GM21619 (cell line): ENCODE measurements around the gene ZNF484.
"Not testable (repeated sequence)": the region's sequence is repeated elsewhere in the genome, so short reads cannot be mapped to it uniquely, and the experiment has no call there.

ENCODE experiments used
- ATAC-seq: cut with Tn5 transposase; IDR thresholded peaks from one replicate; pipeline ENCODE4 v1.9.1; 2021; ENCODE audit not compliant: unreplicated experiment

The ZNF484 gene

GRCh38 chr9:92877531-92878430 lies at the start of gene ZNF484:
TSS of gene ZNF484 (minus strand) at chr9:92878038. CDS start at chr9:92875029, 3,009 bp downstream.
- peak; percentile 98 for ATAC-seq

DNA sequence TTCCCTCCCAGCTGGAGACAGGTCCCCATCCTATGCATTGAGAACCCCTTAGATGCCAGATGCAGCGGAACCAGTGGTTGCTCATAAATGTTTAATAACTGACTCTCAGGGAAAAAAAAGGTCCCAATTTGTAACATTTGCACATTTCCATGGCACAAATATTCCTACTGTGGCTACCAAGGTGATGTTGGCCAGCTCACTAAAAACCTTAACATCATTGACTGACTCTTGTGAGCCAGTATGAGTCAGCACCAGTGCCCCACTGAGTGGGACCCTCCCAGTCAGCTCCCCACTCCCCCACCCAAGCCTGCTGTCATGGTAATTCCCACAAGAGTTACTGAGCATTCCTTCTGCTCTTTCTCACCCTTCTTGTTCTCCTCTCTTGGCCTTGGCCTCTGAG lies 42.6 kb upstream of the ZNF484 start:
- ATAC-seq, result no peak

DNA sequence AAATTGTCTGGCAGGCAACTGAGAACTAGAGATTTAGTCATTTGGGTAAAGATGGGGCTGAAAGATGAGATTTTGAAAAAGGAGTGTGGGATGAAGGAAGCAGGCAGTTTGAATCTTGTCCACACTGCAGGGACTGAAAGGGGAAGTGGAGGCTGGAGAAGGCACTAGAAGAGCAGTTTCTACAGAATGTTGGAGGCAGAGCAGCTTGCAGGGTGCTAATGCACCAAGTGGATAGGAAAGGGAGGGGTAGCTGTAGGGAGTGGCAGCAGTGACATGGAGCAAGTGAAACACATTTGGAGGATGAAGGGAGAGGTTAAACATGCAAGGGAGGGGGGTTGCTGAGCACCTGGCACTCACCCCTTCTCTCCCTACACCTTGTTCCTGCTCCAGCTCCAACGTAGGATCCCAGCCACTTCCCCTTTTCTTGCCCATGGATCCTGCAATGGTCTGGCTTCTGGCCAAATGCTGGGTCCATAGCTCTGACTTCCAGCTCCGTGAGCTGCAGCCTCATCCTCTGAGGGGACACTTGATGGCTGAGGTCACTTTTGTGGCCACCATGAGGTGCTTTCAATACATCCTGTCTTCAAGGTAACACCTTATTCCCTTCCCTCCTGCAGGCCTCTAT lies 39.5 kb upstream of the ZNF484 start:
- no peak for ATAC-seq

DNA sequence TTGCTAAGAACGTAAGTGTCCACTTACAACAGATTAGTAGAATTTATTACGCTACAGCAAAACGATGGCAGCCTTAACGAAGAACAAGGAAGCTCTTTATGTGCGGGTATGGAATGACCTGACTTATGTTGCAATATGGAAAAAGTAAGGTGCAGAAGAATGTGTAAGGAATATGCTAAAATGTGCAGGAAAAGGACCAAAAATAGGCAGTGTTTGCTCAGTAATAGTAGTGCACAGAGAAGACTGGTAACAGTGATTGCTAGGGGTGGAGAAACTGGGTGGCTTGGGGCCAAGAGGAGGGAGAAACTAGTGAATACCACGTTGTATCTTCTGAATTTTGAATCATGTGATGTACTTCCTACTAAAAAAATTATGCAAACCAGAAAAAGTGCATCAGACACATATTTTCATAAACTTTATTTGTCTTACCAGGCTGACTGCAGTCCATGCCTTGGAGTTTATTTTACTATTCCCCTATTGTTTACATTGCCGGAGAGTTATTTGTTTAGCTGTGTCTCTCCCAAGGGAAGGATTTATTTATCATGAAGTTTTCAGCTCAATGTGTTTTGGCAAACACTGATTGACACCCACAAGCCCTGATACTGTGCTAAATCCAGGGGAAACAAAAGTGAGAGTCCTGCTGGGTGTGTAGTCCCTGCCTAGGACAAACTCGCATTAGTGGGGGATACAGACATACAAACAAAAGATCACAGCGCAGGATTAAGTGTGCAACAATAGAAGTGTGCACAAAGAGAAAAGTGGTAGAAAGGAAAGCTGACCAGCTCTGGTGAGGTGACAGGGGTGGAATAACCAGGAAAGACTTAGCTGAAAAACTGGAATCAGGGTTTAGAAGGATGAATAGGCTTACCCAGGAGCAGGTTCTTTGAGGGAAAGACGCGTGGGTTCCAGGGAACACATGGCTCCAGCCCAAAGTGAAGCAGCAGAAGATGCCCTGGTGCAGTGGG lies 34.0 kb upstream of the ZNF484 start:
- ATAC-seq, result no peak

GRCh38 chr9:92905137-92905536 lies 27.3 kb upstream of the ZNF484 start:
- ATAC-seq, result not testable (repeated sequence)

DNA sequence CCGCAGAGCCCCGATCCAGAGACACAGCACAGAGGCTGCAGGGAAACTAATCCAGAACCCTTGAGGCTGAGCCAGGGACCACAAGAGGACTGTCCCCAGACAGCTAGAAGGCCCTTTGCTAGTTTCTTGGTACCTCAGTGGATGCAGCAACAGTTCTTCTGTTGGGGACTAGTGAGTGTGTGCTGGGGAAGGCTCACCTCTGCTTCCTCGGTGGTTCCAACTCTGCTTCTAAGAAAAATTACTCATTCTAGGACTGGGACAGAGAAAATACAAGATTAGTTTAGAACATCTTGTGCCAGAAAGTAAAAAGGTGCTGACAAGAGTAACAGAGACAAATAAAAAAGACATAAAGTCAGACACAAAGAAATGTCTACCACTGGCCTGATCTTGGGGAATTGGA lies 19.5 kb upstream of the ZNF484 start:
- no peak for ATAC-seq

DNA sequence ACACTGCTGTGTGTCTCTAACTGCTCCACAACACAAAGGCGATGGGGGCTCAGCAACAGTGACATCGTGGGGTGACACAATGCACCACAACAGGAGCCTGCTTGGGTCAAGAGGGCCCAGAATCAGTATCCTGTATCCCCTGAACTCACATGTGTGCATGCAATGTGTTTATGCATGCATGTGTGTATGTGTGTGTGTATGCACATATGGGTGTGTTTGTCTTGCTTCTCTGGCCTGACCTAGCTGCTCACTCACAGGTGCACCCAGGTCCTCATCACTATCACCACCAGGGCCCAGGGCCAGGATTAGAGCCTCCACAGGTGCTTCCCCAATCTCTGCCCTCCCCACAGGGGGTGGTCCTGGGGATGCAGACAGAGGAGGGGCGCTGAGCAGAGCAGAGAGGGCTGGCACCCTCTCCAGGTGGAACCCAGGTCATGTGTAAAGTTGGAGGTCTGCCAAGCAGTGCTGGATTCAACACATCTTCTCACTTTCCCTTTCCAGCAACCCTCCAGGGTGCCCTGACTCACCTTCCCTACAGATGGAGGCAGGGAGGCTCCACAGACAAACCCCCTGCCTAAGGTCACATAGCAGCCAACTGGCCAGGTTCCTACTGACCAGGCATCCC lies 18.1 kb upstream of the ZNF484 start:
- no peak for ATAC-seq

DNA sequence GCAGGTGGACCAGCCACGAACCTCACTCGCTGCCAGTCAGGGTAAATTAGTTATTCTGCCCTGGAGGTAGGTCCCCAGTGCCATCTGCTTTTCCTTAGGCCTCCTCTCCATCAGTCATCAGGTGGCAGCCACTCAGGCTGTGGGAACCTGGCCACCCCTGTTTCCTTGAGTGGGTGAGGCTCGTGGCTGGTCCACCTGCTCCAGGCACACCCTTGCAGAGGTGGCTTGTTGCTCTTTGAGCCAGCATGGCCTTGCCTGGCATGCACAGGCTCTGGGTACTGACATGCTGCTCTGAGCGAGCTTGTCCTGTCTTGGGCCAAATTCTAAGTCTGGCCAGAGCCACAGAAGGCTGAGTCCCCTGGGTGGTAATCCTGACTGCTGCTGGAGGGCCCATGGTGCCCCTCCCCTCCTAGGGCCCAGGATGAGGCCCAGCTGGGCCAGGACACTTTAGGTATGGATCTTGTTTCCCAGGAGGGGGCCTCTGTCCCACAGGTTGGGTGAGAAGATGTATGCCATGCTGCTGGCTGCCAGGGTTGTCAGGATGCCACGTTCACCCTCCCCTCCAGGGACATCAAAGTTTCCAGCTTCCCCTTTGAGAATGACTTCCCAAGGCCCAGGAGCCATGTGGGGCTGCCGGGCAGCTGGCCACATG lies 17.0 kb upstream of the ZNF484 start:
- no peak for ATAC-seq

DNA sequence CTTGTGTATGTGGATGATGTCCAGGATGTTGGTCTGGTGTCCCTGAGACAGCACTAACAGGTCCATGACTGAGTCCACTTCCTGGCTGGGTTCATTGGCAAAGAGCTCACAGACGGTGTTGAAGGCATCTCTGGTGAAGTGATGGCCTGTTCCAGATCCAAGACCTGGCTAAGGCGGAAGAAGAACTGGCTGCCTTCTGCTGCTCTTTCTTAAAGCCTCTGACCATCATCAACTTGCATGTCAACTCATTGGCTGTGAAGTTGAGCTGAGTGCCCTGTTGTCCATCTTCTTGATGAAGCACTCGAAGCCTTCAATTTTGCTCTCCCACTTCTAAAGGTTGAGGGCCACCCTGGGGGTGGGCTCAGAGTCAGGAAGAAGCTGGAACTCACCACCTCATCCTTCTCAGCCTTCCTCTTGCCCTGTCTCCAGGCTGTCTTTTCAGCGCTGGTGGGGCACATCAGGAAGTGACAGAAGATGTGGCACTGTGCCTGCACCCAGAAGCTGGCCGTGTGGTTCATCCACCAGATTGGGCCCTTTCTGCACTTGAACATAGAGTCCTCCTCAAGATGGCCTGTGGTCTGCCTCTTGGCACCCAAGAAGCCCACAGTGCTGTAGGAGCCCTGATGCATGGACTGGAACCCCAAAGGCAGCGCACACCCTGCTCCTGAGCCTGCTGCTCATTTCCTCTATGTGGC lies 16.2 kb upstream of the ZNF484 start:
- ATAC-seq, result not testable (repeated sequence)

DNA sequence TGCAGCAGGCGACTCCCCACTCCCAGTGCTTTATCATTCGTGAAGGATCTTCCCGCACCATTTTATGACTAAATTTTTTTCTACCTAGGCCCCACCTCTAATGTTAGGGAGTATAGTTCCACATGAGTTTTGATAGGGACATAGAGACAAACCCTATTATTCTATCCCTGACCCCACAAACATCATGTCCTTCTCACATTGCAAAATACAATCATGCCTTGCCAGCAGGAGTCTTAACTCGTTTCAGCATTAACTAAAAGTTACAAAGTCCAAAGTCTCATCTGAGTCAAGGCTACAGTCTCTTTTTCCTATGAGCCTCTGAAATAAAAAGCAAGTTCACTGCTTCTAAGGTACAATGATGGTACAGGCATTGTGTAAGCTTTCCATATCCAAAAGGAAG lies 14.4 kb upstream of the ZNF484 start:
- ATAC-seq, result not testable (repeated sequence)

- ATAC-seq, result no peak
These were observed 12.9 kb upstream of the ZNF484 start for GRCh38 chr9:92890761-92891160.

DNA sequence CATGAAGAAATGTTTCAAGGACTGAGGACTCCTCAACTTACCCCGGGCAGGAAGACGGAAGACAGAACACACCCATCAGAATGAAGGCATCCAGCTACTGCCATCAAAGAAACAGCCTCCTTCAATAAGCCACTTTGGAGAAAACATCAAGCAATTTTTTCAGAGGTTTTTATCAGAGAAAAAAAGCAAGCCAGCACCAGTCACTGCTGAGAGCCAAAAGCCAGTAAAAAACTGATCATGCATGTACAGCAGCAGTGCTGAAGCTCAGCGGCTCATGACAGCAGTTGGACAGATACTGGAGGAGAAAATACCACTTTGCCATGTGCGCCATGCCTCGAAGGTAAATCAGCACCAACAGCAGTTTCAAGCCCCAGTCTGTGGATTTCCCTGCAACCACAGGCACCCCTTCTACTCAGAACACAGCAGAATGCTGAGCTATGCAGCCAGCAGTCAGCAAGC lies 10.1 kb upstream of the ZNF484 start:
- no peak for ATAC-seq

DNA sequence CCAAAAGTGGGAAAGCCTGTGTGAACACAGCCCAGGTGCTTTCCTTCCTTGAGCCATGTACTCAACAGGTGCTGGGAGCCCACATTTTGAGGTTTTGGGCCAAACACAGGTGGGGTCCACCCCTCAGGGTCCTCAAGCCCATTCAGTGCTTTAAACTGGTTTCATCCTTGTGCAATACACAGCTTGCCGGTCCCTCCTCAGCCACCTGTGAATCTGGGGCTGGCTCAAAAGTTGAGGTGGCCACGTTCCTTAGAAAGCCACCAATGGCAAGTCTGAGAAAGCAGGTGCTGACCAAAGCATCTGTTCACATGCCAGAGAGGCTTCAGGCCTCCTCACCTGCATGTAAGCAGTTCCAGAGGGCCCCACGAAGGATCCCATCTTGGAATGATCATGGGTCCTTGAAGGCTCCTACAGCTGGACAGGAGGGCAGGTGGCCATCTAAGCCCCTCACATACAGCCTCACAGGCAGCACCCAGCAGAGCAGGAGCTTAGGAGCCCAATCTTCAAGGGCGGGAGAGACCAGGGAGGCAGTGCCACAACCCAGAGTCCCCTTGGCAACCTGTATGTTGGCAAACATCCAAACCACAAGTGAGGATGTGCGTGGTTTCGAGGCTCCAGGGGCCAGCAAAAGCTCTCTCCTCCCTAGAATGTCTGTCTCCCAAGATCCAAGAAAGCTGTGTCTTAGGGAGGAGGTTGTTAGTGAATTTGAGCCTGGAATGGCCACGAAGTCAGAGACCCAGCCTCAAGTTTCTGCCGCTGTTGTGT lies 9.2 kb upstream of the ZNF484 start:
- not testable (repeated sequence) for ATAC-seq

- not testable (repeated sequence) for ATAC-seq
These were observed 6.0 kb upstream of the ZNF484 start for GRCh38 chr9:92883666-92884405.

DNA sequence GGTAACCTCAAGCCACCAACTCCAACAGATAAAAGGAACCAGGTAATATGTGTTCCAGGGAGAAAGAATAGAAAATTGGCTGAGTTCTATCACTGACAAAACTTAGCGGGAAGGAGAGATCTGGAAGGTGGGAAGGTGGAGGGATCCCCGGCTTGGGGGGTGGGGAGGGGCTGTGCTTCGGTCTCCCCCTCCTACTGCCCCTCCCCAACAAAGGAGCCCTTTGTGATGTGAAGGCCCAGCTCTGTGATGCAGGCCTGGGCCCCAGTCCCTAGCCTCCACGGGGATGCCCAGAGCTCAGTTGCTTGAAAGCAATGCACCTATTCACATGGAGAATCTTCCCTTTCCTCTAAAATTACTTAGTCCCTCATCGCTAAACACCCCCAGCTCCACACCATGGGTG lies 4.4 kb upstream of the ZNF484 start:
- ATAC-seq, result no peak

DNA sequence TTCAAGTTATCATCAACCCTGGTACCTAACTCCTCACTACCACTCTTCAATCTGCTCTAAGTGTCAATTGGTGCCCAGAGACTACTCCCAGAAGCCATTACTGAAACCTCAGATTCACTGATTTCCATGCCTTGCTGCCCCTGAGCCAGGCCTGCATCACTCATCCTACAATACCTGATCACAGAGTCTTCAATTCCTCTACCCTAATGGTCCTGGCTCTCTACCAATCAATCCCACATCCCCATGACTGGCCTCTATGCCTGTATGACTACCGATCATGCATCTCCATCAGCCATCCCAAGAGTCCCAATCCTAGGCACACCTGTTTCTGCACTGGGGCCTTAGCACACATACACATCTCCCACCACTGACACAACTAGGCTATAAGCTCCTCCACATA lies 2.5 kb downstream of the ZNF484 start:
- ATAC-seq, result no peak

DNA sequence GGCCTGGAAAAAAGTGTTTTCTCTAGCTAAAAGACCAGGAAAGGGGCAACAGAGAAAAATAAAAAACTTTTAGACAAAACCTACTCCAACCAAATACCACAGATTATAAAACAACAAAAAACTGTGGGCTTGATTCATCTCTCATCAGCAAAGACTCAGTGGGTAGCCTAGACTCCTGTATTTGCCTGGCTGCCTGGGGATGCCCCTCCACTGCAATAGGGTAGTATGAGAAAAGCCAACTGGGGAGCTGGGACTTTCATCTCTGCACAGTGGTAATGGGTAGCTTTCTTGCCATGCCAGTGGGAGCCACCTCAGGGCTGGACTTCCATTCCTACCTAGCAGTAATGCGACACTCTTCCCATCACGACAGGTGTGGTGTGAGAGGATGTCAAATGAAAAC lies 7.5 kb downstream of the ZNF484 start:
- ATAC-seq, result no peak

- not testable (repeated sequence) for ATAC-seq
These were observed 11.2 kb downstream of the ZNF484 start for GRCh38 chr9:92866600-92866999.
